Loucy (cell line): ENCODE data around the gene CCDC122.

ENCODE experiments used
- EZH2phosphoT487 ChIP-seq: fragments of 200-600 bp; IDR thresholded peaks from 2 replicates; pipeline ENCODE4 v1.6.1; 2018; ENCODE audit warnings: antibody characterized with exemption, mild to moderate bottlenecking, moderate library complexity, borderline replicate concordance
- TF ChIP-seq, protein P1 (sequence below): fragments of 200-600 bp; sonication (generic); conservative IDR thresholded peaks from 2 replicates; pipeline ENCODE4 v1.5.1; 2014; ENCODE audit warnings: mild to moderate bottlenecking, antibody characterized with exemption, low read length

DNA sequence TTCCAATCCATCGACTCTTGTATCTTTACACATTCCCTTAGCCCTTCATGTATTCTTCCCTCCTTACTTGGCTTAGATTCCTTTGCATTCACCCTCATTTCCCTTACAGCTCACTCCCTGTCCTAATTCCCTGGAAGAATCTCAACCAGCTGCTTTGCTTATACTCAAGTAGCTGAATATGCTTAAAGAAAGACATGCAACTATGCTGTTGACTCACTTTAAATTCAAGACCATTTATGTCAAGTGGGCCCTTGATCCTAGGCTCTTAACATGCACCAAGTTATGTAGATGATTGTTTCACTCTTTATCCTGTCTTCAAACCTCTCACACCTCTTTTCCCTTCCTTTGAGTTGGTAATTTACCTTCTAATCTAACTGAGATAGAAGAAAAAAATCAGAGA is 7.4 kb downstream of the CCDC122 start:
- TF ChIP-seq, protein P1, sequence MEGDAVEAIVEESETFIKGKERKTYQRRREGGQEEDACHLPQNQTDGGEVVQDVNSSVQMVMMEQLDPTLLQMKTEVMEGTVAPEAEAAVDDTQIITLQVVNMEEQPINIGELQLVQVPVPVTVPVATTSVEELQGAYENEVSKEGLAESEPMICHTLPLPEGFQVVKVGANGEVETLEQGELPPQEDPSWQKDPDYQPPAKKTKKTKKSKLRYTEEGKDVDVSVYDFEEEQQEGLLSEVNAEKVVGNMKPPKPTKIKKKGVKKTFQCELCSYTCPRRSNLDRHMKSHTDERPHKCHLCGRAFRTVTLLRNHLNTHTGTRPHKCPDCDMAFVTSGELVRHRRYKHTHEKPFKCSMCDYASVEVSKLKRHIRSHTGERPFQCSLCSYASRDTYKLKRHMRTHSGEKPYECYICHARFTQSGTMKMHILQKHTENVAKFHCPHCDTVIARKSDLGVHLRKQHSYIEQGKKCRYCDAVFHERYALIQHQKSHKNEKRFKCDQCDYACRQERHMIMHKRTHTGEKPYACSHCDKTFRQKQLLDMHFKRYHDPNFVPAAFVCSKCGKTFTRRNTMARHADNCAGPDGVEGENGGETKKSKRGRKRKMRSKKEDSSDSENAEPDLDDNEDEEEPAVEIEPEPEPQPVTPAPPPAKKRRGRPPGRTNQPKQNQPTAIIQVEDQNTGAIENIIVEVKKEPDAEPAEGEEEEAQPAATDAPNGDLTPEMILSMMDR = no peak
- TF ChIP-seq EZH2phosphoT487 = no peak
